HG03432 (cell line): ENCODE data around the gene HDAC7.
A peak's percentile ranks its signal among the peaks of the same experiment; 100 is the strongest.

Experiments
- ATAC-seq: cut with Tn5 transposase; IDR thresholded peaks from one replicate; pipeline ENCODE4 v1.9.1; 2021; ENCODE audit warnings: mild to moderate bottlenecking, moderate library complexity; ENCODE audit not compliant: unreplicated experiment

HDAC7 gene

DNA sequence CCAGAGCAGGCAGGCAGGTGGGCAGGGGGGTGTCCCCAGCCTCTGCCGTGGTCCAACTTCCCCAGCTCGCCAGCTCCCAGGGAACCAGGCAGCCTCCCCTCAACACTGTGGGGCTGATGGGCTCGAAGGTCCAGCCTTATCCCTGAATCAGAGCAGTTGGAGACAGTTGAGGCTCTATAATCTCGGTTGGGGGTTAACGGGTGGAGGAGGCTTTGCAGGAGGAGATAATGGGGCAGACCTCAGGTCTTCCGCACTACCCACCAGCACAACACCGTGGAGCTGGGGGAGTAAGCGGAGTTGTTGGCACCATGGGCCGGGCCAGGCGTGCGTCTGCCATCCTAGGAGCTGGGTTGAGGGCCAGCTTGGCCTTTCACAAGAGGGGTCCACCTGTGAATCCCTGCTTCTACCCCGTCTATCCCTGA is 13.9 kb upstream of the HDAC7 start:
- ATAC-seq, result no peak

DNA sequence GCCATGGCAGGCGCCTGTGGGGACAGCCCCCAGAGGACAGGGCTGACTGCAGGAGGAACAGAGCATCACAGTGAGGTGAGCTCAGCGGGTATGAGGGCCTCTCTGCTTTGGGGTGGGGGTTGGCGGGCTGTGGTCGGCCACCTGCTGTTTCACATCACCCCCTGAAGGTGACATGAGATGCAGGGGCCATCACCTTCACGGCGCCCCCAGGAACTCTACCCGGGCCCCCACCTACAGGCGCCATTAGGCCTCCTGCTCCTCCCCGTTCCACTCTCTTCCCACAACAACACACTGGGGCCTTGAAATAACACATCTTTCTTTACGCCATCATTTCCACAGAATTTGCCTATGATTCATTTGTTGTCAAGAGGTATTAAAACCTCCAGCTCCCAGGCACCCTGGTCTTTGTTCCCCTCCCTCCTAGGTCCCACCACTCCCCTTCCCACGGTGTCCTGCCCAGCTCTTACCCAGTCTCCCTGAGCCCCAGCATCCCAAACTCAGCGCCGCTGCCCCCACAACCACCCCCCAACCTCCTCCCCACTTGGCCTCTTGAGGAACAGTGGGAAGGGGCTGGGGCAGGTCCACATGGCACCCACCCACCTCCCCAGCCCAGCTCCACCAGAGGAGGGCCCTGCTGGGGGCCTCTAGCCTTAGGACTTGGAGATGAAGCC is 12.7 kb upstream of the HDAC7 start:
- ATAC-seq, result no peak

DNA sequence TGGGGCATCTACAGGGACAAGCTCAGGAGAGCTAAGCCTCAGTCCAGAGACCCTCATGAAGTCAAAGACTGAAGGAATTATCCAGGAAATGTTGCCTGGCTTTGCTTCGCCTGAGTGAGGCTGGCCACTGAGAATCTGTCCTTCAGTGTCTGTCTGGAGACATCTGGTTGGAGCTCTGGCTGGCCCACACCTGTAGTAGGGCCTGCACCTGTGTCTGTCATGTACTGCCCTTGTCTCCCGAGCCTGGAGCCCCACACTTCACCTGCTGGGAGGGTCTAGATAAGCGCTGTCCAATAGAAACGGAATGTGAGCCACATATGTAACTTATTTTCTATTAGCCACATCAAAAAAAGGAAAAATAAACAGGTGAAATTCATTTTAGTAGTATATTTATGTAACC is 9.9 kb upstream of the HDAC7 start:
- ATAC-seq, result no peak

DNA sequence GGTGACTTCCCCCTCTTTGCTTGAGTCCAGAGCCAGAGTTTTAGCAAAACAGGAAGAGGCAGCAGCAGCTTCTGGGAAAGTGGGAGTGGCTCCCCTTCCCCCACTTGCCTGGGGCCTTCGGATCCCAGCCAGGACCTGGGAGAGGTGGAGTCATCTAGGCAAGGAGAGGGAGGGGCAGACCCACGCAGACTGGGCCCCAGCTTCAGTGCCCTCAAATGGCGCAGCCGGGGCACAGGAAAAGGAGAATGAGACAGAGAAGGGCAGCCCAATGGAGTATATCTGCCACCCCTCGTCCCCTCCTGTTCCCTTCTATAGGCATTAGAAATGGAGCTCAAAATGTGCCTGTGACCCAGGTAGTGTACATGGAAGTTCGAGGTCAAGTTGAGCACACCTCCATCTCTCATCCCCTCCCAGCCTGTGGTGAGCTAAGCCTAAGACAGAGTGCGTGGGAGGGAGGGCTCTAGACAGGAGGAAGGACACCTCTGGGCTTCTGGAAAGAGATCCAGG is 9.3 kb upstream of the HDAC7 start:
- ATAC-seq, result no peak

DNA sequence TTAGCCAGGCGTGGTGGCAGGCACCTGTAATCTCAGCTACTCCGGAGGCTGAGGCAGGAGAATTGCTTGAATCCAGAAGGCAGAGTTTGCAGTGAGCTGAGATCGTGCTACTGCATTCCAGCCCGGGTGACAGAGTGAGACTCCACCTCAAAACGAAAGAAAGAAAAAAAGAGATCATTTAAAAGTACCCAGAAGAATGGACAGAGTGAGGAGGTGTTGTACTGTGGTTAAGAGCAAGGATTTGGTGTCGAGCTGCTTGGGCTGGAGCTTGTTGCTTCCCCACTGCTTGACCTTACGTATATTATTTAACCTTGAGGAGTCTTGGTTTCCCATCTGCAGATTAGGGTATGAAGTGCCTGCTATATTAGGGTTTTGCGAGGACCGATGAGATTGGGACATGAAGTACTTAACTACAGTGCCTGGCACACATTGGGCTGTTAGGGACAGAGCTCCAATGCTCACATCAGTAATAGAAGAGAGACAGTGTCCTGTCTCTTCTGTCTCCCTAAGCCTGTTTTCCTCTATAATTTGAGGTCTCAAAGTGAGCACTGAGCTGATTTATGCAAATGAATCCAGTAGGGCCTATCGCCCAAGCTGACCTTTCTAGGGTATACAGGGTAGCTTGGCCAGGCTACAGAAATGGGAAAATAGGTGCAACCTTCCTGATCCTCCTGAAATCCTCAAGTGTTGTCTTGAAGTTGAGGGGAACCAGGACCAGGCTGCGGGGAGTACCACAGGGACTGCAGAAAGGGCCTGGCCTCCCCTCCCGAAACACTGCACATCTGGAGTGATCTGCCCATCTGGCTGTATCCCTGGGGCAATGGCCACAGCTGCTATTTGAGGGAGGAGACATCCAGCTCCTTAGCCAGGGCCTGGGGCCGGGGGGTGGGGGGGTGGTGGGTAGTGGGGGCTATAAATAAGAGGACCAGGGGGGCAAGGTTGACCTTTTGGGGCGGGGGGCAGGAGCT is 8.6 kb upstream of the HDAC7 start:
- ATAC-seq, result no peak

DNA sequence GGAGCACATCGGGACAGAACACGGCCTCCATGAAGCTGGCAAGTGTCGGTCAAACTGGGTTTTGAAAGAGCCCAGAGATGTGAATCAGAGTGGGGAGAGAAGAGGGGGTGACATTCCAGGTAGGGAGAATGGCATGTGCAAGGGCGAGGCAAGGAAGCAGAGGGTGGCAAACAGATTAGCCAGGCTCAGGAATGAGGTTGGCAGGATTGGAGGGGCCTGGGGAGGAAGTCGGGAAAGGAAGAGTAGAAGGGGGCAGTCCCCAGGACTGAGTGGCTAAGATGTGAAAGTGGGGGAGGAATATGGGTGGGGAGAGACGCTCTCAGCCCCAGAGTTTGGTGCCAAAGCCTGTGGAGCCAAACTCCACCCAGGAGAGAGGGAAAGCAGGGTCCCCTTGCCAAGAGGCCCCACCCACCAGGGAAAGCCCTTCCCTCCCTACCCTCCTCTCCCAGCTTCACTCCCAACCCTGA is 5.5 kb upstream of the HDAC7 start:
- ATAC-seq, result no peak

DNA sequence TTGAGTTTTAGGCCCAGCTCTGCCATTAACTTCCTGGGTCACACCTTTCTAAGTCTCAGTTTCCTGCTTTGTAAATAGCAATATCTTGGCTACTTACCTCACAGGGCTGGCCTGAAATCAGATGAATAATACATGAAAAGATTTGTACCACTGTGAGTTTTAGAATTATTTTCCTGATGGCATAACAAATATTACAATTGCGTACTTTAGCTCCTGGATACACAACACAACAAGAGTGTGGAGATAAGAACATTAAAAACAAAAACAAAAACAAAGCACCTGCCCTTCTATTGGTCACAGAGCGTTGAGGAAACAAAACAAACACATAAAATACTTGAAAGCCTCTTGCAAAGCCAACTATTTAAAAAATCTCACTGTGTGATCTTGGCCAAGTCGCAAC is 4.9 kb upstream of the HDAC7 start:
- no peak for ATAC-seq

DNA sequence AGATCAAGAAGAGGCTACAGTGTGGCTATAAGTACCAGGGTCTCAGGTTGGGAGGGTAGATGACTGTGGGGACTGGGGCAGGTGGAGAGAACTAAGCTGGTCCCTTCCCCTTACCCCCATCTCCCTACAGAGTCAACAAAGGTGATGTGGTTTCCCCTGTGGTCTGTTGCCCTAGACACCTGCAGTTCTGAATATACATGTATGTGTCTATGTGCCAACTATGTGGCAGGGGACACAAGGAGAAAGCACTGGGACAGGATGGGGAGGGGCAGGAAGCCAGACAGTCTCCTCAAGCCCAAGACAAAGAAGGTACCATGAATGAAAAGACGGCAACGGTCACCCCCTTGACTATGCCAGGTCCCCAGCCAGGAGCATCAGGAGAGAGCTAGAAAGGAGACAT is 4.5 kb upstream of the HDAC7 start:
- ATAC-seq, result no peak

DNA sequence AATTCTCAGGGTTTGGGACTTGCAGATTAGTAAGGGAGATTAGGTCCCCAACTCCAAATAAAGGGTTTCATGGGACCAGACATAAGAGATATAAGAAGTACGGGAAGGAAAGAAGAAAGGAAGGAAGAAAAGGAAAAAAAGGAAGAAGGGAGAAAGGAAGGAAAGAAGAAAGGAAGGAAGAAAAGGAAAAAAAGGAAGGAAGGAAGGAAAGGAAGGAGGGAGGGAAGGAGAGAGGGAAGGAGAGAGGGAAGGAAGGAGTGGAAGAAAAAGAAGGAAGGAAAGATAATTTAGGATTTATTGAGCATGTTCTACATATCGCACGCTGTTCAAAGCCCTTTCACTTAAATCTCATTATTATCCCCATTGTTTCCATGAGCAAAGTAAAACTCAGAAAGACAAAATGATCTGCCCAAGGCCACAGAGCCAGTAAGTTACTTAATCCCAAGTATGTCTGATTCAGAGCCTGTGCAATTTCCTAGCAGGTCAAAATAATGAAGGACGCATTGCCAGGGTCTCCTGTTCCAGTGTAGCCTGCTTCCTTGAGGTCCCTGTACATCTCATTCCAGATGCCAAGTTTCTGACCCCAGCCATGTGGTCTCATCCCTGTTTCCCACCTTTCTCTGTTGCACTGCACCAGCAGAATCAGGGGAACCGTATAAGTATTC is 3.9 kb upstream of the HDAC7 start:
- no peak for ATAC-seq

DNA sequence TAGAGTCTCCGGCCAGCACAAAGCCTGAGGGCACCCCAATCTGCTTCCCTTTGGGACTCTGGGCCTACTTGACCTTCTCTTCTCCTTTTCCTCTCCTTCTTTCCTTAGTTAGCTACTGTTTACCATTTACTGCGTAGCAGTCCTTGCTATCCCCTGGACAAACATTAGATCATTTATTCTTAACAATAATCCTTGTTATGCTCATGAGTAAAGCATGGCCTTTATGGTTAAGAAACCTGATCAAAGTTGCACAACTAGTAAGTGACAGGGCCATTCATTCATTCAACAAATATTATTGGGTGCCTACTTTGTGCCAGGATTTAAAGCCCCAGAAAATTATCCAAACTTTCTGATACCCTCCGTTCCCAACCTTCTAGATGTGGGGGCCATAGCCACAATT is 3.2 kb upstream of the HDAC7 start:
- ATAC-seq, result no peak

DNA sequence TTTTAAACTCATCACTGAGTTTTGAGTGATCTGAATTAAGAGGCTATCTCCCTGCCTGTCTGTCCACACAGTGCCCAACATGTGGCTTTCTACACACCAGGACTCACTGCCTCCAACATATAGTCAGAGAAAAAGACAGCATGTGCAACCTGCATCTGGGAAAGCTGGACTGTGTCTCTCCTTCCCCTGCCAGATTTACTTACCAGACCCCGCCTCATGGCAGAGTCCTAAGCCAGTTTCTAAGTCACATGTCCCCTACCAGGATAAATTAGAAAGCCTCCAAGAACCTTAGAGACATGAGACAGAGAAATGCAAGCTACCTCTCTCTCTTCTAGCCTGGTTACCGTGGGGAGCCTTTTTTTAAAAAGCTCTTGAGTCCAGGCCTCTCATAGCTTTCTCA is 2.7 kb upstream of the HDAC7 start:
- ATAC-seq, result no peak

DNA sequence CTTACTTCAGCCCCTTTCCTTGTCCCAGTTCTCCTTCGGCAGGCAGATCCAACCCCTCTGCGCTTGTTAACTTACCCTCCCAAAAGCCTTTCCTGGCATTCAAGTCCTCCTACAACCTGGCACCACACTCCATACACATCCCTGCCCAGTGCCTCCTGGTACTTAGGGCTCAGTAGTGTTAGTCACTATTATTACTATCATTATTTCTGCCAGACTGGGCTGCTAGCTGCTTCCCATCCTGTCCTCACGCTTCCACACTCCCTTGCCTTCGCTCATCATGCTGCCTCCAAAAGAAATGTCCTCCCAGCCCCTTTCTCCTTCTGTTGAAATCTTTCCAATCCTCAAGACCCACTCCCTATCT is 1.6 kb upstream of the HDAC7 start:
- ATAC-seq, result no peak

DNA sequence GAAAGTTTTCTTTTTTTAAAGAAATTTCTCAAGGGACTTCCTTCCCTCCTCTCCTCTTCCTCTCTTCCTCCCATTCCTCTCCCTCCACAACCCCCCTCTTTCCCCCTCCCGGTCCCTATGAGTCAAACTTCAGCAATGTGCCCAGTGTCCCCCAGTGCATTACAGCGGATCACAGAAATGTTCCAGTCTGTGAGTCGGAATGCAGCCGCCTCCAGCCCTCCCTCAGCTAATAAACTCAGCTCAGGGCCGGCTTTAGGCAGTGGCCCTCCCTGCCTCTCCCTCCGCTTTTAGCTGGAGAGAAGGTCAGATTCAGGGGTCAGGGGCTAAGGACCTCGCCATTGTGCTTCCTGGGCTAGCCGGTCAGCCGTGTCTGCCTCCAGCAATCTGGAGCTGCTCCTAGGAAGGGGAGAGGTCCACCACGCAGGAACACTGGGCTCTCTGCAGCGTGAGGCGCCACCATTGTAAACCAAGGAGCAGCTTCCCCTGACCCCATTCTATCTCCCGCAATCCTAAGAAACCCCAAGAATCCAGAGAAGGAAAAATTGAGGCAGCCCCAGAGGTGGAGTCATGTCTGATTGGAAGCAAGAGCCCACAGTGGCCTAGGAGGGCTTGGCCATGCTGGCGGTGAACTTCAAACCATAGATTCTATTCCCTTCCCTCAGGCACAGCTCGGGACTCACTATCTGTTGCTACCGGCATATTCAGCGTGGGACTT is 1.1 kb upstream of the HDAC7 start:
- no peak for ATAC-seq

DNA sequence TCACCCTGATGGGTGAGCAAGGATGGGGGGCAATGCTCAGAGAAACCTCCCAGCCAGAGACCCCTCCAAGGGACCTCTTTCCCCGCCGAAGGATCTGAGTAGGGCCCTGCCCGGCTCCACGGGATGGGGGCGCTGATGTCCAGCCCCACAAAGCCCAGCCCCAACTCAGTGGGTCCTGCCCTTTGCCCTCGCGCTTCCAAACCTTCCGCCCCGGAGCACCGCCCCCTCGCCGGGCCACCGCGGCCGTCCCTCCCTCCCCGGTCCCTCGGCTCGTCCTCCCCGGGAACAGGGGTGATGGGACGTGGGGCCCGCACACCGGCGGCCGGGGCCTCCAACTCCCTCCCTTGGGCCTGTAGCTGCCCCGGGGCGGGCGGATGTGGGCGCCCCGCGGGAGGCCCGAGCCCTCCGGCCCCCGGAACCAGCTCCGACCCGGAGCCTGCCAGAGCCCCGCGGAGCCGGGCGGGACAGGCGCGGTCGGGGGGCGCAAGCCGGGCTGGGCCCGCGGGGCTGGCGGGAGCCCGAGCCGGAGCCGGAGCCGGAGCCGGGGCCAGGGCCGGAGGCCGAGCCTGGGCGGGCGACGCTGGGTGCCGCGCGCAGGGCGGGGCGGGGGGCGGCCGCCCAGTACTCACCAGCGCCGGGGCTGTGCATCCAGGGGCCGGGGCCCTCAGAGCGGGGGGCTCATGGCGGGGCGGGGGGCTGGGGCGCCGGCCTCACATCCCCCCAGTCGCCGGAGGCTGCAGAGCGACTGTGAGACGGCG is 386 bp downstream of the HDAC7 start:
- ATAC-seq, result peak; percentile 42

DNA sequence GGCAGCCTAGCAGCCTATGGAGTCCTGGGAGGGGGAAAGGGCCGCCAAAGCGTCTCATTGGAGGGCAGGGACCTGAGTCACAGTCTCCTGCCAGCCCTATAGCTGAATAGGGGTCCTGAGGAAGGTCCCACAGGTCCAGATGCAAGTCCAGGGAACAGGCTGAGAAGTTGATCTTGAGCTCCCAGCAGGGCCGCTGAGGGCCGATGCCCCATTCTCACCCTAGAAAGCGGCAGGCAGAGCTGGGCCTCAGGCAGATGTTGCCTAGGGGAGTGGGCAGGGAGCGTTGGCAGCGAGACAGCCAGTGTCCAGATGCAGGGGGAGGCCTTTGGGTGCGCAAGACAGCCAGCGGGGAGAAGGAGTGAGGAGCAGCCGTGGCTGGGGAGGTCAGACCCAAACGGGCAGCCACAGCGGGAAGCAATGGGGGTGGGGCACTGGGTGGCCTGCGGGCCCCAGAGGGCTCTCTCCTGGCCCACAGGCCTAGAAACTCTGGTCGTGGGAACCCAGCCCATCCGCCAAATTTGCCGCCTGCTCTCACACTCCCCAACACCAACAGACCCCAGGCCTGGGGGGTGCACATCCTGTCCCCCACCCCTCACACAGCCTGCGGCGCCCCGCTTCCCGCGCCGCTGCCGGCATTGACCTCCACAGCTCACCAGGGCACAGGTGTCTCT is 1.1 kb downstream of the HDAC7 start:
- ATAC-seq, result peak; percentile 1

DNA sequence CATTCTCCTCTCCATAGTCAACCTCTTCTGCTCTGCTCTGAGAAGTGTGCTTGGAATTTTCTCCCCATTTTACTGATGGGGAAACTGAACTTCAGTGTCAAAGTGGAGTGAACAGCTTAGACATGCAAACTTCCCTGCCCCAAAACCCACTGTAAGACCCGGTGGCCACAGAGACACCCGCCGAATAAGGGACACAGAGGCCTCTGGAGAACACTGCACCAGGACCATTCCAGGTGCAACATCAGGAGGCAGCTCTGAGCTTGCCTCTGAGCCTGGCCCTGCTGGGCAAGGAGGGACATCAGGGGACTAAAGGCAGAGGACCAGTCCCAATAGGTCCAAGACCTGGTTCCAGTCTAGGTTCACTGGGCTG is 1.7 kb downstream of the HDAC7 start:
- no peak for ATAC-seq

DNA sequence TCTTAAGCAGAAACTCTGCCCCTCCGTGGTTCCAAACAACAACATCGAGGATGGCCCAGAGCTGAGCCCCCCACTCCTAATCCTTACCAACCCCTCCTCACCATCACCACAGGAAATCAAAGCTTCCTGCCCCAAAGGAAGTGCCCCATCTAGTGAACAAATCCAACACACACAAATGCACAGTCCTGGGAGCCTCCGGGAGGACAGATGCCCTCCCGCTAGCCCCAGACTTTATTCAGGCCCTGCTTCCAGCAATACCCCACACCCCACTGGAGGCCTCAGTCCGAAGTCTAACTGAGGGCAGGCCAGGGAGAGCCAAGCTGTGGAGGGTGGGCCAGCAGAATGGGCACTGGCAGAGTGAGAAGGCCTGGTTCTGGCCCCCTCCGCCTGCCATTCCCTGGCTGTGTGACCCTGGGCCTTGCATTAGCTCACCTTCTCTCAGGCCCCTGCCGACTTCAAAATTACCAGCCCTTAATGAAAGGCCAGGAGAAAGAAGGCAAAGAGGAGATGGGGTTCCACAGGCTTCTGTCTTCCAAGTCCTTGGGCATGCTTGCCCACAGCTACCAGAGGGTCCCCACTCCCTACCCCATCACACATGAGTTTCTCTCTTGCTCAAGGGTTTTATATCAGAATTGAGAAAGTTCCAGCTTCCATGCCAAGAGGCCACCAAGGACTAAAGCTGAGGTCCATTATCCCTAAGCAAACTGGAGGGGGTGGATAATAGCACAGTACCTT is 2.3 kb downstream of the HDAC7 start:
- ATAC-seq, result no peak

DNA sequence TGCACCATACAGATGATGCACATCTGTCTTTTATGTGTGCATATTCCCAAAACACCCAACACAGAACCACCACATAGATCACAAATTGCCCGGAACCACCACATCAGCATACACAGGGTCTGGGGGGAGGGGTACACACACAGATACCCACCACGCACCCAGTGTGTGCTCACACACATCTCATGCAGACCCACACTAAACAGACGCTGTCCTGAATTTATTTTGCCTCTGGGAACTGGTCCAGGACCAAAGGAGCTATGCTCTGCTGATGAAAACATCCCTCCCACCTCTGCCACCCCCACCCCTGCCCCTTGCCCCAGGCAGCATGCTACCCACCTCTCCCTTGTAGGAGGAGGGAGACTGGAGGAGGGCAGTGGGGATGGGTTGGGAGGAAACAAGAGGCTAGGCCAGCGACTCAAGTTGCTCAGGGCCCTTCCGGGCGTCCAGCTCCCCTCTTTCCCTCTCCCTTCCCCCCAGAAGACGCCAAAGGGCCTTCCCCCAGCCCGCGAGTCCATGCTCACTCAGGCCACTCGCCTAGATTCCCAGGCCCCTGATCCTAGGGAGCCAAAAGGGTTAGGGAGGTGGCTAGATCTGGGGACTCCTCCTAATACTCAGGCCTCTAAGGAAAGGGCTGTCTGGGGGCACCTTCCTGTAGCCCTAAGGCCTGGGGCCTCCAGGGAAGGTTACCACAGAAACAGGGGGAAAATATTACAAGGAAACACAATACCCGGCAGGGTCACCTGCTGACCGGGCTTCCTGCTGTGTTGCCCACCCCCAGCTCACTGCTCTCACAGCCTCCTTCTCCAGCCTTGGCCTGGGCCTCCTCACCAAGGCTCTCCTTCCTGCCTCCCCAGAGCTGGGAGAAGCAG is 3.1 kb downstream of the HDAC7 start:
- ATAC-seq, result no peak
